GM11168 (cell line): Measurements from ENCODE around the gene PC.

ENCODE experiments used
- in situ Hi-C: fragments of 300-500 bp; cut with MboI; formaldehyde crosslinking; loops from one replicate; pipeline ENCODE4 v1.12.0; 2022; ENCODE audit warnings: low sequenced_read_pairs; ENCODE audit not compliant: unreplicated experiment

The PC gene

DNA sequence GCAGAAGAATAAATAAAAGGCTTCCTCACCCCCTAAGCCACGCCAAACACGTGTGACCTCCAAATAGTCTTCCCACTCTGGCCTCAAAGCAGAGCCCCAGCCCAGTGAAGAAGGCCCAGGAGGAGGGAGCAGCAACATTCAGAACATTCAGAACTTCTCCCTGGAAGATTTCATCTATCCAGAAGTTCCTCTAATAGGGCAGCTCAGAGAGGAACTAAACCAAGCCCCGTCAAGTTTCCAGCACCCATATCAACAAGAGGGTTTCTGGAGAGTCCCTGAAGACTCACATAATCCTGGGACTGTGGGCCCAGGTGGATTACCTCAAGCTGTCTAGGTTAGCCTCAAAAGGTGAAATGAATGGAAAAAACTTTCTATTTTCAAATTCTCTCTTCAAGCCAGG, 39.4 kb downstream of the PC start:
- in situ Hi-C loops = no loop called here

DNA sequence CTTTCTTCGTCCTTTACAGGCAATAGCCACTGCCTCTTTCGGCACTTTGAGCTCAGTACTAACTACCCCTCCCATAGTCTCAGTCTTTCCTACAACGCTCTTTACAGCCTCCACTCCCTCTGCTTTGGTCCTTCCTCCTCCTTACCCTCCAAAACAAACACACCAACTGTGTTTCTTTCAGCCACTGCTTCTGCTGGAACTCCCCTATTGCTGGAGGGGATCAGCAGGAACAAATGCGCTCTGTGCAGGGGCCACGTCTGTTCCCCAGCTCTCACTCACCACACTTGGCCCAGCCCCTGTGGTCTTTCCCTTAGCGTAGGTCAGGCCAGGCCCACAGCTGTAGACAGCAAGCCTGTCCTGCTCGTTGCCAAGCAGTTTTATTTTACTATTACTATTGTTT, 42.3 kb downstream of the PC start:
- in situ Hi-C loops = no loop called here

DNA sequence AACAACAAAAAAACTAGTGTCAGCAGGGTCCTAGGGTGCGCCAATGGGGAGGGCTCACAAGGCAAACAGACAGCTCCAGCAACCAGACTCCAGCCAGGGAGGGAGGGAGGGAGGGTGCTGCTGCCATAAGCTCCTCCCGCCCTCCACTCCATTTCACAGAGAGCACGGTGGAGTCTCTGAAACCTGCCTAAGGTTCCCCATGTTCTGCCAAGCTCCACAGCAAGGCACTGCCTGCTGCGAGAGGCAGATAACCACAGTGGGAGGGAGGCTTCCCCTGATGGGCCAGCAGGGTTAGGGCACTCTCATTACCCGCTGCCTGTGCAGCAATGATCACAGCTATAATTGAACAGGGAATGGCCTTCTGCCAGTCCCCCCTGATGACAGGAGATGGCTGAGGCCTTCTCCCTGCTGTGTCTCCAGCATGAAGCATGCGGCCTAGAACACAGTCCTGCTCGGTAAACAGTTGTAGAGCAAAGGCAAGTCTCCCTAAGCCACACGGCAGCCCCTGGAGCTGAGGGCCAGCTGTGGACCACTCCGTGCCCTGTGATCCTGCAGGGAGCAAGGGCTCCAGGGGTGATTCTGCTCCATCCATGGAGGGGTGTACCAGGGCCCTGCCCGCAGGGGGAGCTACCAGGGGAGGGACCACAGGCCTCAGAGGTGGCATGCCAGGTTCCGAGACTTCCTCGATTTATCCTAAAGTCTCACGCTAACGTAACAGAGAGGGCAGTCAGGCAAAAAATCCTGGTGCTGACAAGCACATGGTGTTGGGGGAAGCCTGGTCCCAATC, 42.9 kb downstream of the PC start:
- in situ Hi-C loops = no loop called here

DNA sequence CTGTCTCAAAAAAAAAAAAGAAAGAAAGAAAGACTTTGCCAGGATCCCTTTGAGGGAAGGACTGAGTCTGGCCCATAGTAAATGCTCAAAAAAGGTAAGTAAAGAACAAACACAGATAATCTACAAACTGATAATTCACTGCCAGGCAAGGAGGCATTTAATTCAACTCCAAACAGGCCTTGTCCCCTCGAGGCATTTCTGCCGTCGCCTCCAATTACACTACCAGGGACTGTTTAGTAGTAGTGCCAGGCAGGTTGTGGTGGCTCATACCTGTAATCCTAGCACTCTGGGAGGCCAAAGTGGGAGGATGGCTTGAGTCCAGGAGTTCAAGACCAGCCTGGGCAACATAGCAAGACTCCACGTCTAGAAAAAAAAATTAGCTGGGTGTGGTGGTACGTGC, 43.7 kb downstream of the PC start:
- in situ Hi-C loops = no loop called here

DNA sequence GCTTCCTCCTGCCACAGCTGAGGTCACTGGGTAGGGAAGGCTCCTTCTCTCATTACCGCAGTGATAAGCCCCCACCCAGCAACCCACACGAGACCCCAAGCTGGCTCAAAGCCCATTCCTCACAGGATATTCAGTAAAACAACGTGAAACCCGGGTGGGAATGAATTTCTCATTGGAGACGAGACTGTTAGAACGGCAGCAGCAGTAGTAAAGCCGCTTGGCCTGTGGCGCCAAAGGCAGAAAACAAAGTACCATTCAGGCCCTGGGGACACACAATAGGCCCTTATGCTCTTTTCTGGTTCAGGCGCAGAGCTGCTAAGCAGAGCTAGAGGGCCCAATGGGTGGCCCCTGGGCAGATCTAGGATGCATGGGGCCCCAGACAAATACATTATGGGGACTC, 45.3 kb downstream of the PC start:
- in situ Hi-C loops = no loop called here

DNA sequence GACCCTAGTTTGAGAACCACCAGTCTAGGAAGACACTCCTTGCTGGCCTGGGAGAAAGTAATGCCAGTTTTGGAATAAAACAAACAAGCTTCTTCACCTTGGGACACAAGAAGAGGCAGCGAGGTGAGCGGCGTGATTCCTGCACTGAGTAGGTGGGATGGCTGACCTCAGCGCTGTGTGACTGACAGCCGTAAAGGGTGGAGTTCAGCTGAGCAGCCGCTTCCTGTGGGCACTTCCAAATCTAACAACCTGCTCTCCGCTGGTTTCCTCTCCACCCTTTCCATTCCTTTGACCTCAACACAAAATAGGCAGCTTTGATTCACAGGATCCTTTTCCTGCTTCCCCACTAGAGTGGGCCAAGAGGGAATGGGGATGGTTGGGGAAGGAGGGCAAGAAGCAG, 45.8 kb downstream of the PC start:
- in situ Hi-C loops = no loop called here

DNA sequence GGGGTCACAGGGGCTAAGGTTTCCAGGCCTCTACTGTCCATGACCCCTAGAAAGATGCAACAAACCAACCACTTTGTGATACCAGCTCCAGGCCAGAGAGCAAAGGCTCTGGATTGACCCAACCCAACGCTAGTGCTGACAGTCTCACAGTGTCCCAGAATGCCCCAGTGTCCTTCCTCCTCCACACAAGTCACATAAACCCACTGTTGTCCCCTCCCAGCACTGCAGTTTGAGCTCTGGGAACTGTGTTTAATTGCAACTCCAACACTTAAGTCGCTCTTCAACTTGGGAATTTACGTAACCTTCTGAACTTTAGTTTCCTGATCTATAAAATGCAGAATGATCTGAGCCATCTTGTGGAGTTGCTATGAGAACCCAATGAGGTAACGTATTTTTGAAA, 47.5 kb downstream of the PC start:
- in situ Hi-C loops = no loop called here

DNA sequence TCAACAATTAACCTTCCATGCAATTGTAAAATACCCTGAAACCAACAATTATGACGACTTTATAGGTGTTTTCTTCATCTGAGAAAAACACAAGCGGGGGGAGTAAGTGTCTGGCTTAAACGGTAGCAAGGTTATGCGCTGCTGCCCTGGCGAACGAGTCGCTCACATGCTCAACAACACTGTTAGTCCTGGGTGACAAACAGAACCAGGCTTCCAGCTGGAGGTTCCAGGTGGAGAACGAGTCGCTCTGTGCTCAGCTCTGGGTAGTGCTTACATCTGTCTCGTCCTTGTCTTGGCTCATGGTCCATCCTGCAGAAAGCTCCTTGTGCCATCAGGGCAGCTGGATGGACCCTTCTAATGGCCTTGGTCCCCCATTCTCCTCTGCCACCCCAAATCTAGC, 48.2 kb downstream of the PC start:
- in situ Hi-C loops = no loop called here

DNA sequence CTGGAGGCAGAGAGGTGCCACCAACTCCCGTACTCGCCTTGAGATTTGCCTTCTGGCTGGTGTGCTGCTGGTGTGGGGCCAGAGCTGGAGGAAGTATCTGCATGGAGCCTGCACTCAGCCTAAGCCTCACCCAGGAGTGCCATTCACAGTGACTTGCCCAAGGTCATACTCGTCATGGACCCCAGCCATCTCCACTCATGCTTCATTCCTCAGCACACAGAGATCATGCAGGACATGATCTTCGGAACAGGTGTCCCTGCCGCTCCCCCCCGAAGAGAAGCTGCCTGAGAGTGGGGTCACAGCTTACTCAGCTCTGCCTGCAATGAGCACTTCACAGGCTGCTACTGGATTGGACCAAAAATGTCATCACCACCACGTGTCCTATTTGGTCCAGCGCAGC, 49.0 kb downstream of the PC start:
- in situ Hi-C loops = loop anchor here (10.0 kb wide), 1 partner anchor 1656 kb away; no protein-coding TSS in a partner anchor

DNA sequence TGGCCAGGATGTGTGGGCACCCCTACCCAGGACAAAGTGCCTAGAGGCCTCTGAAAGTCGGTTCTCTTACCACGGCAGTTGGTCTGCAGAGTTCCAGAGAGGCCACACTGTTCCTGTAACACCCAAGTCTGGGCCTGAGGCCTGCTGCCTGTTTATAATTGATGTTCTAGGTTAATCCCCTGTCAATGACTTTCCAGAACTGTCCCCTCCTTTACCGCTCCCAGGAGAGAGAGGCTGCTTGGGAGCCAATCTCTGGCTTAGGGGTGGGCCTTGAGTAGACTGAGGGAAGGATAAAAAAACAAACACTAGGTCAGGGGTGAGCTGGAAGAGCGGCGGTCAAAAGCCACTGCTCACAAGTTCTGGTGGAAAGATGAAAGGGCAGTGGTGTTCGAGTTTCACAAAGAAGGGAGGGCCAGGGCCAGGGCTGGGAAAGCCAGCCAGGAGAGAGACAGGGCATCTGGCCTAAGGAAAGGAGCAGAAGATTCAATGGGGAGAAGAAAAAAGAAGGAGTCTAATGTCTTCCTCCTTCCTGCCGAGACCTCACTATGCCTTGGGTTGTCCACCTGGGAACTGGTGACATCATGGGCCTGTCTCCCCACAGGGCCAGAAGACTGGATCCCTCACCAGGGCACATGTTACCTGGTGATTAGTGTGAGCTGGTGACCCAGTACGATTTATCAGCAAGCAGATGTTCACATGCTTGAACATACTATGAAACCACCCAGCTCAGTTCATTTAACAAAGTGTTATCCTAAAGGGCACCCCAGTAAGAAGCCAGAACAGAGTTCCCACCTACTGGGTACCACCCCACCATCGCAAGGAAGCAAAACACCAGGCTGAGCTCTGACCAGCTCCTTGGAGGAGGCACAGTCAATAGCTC, 50.2 kb downstream of the PC start:
- in situ Hi-C loops = loop anchor here (10.0 kb wide), 1 partner anchor 1657 kb away; no protein-coding TSS in a partner anchor

DNA sequence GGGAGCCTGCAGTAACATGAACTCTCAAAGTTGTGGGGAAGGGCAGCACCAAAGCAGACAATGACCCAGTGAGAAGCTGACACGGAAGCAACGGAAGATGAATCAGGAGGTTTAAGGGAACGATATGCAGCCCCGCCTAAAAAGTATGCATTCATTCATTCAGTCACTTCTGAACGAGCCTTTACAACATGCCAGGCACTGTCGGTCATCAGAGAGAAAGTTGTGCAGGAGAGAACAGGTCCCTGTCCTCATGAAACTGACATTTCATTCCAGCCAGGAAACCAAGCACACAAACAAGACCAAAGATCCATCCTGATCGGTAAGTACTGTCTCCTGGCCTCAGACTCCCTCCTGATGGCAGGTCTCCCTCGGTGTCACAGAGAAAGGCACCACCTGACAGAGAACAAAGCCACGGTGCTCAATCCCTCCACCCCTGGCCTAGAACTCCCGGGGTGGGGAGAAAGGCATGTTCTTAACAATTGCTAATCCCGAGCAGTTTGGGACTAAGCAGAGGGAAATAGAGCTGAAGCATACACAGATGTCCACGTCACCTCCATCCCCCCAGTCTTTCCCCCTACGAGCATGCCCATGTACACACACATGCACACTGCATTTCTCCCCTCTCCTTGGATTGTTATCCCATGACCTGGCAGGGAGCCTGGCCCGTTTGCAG, 52.0 kb downstream of the PC start:
- in situ Hi-C loops = loop anchor here (10.0 kb wide), 1 partner anchor 1659 kb away; no protein-coding TSS in a partner anchor

DNA sequence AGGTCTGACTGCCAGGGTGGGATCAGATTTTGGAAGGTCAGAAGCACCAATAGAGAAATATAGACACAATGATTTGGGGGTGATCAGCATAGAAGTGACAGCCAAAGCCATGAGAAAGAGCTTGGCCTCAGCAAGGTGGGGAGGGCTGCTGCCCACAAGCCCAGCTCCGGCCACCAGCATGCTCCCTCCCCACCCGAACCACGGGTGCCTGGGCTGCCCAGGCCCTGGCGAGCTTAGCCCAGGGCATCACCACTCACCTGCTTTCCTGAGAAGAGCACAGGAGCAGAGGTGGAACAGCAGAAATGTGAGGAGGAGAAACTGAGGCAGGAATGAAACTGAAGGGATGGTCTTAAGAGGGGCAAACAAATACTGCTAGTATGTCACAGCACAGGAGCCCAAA, 52.6 kb downstream of the PC start:
- in situ Hi-C loops = loop anchor here (10.0 kb wide), 1 partner anchor 1659 kb away; no protein-coding TSS in a partner anchor

DNA sequence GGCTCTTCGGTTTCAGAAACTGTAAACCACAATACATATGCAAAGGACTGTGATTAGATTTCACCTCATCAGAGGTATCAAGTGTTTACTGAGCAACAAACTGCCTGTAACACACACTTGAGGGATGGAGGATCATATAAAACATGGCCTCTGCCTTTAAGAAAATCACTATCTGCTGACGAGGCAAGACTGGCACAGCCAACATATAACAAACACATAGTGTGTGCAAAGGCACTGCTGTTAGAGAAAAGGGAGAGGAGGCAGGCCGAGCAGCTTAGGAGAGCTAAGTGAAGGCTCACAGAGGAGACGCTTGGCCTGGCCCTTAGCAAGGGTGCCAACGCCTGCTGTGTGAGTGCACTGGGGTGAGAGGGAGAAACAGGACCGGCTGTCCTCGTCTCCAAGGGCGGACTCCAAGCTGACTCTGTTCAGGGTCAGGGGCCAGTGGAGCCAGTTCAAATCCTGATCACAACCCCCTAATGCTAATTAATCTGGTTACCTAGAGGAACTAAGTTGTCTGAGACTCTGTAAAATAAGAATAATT, 53.1 kb downstream of the PC start:
- in situ Hi-C loops = loop anchor here (10.0 kb wide), 1 partner anchor 1660 kb away; no protein-coding TSS in a partner anchor

DNA sequence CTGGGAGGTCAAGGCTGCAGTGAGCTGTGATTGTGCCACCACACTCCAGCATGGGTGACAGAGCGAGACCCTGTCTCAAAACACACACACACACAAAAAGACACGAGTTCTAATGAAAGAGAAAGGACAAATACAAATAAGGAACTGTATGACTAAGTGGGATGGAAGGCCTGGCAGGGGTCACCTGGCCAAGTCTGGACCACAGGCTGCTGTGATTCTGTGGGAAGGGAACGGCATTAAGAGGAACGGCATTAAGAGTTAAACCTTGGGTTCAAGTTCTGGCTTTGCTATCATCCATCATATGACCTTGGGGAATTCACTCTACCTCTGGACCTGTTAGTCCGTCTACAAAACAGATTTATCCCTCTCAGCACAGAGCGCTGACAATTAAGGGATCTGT, 53.6 kb downstream of the PC start:
- in situ Hi-C loops = loop anchor here (10.0 kb wide), 1 partner anchor 1660 kb away; no protein-coding TSS in a partner anchor

DNA sequence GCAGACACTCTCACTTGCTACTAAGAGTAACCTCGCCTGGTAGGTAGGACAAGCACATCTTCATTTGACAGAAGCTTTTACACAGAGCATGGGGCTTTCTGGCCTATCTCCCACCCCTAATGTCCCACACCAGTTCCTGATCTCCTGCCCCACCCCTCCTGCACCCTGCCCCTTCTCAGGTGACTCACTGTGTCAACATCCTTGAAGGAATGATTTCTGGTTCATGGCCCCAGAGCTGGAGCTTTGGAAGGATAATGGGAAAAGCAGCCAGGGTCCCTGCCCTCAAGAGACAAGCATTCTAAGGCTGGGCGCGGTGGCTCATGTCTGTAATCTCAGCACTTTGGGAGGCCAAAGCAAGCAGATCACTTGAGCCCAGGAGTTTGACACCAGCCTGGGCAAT, 54.1 kb downstream of the PC start:
- in situ Hi-C loops = loop anchor here (10.0 kb wide), 1 partner anchor 1661 kb away; no protein-coding TSS in a partner anchor

DNA sequence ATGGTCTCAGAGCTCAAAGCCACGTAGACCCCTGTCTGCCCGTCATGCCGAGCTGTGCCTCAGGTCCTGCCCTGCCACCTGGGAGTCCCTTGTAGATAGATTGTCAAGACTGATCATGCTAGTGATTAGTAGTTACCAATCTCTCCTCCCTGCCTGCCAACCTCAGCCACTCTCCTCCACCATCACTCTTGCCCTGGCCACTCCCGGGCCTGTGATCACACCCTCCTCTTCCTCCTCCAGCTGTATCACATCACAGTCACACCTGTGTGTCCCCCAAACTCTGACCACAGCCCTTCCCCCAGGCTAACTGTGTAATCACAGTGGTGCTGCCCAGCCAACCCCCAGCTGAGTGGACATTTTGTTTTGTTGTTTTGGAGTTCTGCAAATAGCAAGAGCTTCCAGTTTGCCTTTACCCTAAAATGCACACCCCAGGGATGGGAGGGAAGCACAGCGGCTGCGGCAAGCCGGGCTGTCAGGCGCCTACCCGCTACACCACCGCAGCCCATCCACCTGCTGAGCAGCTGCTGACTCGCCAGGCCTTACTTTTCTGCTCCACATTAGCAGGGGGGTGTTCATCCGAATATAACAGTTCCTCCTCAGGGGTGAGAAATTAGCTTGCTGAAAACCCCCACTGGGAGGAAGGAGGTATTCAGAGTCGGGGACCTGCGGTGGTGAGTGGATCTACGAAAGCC, 55.6 kb downstream of the PC start:
- in situ Hi-C loops = loop anchor here (10.0 kb wide), 1 partner anchor 1662 kb away; no protein-coding TSS in a partner anchor

DNA sequence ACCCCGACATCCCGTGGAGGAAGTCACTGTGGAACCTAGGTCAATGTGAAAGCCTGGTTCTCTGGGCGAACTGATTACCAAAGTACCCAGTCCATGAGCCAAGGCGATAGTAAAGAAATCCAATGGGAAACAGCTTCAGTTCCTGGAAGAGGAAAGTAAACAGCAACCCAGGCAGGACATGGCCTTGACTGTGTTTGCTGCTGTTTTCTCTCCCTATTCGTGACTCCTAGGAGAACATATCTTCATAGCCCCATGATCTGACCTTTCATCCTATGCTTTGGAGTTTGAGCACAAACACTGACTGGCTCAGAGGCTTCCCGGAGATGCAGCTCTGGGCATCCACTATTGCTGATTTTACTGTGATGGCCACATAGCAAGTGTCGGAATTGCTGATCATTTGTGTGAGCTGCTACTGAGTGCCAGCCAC, 56.2 kb downstream of the PC start:
- in situ Hi-C loops = loop anchor here (10.0 kb wide), 1 partner anchor 1663 kb away; no protein-coding TSS in a partner anchor

DNA sequence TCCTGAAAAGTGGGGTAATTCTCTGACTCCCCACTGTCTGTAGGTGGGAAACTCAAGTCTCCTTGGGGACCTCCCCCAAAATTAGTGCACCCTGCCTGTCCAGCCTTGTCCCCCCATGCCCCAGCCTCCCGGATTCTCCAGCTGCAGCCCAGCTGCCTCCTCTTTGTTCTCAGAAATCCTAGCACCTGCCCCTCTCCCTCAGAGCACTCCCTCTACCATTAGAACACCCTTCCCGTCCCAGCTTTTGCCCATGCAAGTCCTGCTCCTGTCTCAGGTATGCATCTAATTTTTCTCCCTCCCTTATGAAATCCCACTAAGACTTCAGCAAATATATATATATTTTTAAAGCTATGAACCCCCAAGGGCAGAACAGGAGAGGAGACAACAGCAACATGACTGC, 64.0 kb downstream of the PC start:
- in situ Hi-C loops = no loop called here

DNA sequence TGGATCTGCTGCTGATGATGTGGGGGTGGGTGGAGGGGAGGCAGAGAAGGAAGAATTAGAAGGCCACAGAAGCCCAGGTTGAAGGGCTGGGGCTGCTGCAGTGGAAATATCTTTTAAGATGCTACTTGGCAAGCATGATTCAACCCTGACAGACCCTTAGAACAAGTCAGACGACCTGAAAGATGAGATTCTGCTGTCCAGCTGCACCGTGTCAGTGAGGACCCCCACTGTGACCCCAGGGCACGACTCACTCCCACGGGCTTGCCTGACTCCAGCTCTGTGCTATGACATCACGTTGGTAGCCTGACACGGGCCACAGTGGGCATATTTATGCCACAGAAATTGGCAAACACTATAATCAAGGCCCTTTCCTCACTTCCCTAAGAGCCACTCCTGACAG, 65.3 kb downstream of the PC start:
- in situ Hi-C loops = no loop called here
